Mucosa of rectum (tissue), 2 donors: ENCODE results near the gene SETD2.
A peak's percentile ranks its signal among the peaks of the same experiment; 100 is the strongest.

Experiments
- H3K27ac ChIP-seq, 2 donors: one replicate each; pipeline ENCODE4 v1.7.0; 2013; ENCODE audit warnings: inconsistent platforms in 2 of 2, low read depth in 2 of 2, low read length in 2 of 2
- H3K27me3 ChIP-seq, 2 donors: one replicate each; pipeline ENCODE4 v1.7.0; 2013; ENCODE audit warnings: low read length in 2 of 2; ENCODE audit not compliant: control insufficient read depth in 2 of 2, insufficient read depth in 2 of 2
- H3K36me3 ChIP-seq, 2 donors: one replicate each; pipeline ENCODE4 v1.7.0; 2013; ENCODE audit warnings: low read length in 2 of 2; ENCODE audit not compliant: control insufficient read depth in 2 of 2, insufficient read depth in 2 of 2
- H3K4me1 ChIP-seq, 2 donors: one replicate each; pipeline ENCODE4 v1.7.0; 2013; ENCODE audit warnings: low read length in 2 of 2, mild to moderate bottlenecking in 1 of 2; ENCODE audit not compliant: control insufficient read depth in 2 of 2, insufficient read depth in 2 of 2
- H3K4me3 ChIP-seq, 2 donors: one replicate each; pipeline ENCODE4 v1.7.0; 2013; ENCODE audit warnings: low read length in 2 of 2
- H3K9ac ChIP-seq, 2 donors: one replicate each; pipeline ENCODE4 v1.7.0; 2013; ENCODE audit warnings: low read length in 2 of 2, low read depth in 1 of 2, mild to moderate bottlenecking in 1 of 2
- H3K9me3 ChIP-seq, 2 donors: one replicate each; pipeline ENCODE4 v1.7.0; 2013; ENCODE audit warnings: low read length in 2 of 2; ENCODE audit not compliant: control insufficient read depth in 2 of 2
- donor health status: healthy.
- donor health status: Normal muscosa, but diverticular disease.

SETD2 gene

GRCh38 chr3:47014036-47014435 lies 149.9 kb downstream of the SETD2 start:
- Histone ChIP-seq H3K27me3 (no peaks in the 10 kb centered on the region), H3K4me1 (no peaks in the 10 kb centered on the region), H3K9me3 (no peaks in the 10 kb centered on the region), H3K4me3 (no peak overlapping the region), H3K36me3 (peaks cover 31 to 42% of the 10 kb centered on the region in 2 donors), H3K9ac (no peak overlapping the region), H3K27ac (no peak overlapping the region)

GRCh38 chr3:47013231-47013630 lies 150.7 kb downstream of the SETD2 start:
- Histone ChIP-seq H3K27ac (no peak overlapping the region), H3K27me3 (no peaks in the 10 kb centered on the region), H3K4me3 (no peak overlapping the region), H3K36me3 (peaks cover 24 to 37% of the 10 kb centered on the region in 2 donors), H3K9ac (no peak overlapping the region), H3K9me3 (no peaks in the 10 kb centered on the region), H3K4me1 (no peaks in the 10 kb centered on the region)

- Histone ChIP-seq H3K36me3 (peaks cover 18 to 33% of the 10 kb centered on the region in 2 donors), H3K4me1 (no peaks in the 10 kb centered on the region), H3K9me3 (no peaks in the 10 kb centered on the region), H3K4me3 (no peak overlapping the region), H3K27ac (no peak overlapping the region), H3K9ac (no peak overlapping the region), H3K27me3 (no peaks in the 10 kb centered on the region)
Observed at GRCh38 chr3:47012342-47013230, 151.3 kb downstream of the SETD2 start.

- Histone ChIP-seq H3K9ac (no peak overlapping the region), H3K9me3 (no peaks in the 10 kb centered on the region), H3K36me3 (peaks cover 19 to 29% of the 10 kb centered on the region in 2 donors), H3K27ac (no peak overlapping the region), H3K4me1 (no peaks in the 10 kb centered on the region), H3K27me3 (no peaks in the 10 kb centered on the region), H3K4me3 (no peak overlapping the region)
Observed at GRCh38 chr3:47011371-47011770, 152.5 kb downstream of the SETD2 start.

- Histone ChIP-seq H3K27me3 (no peaks in the 10 kb centered on the region), H3K27ac (no peak overlapping the region)
Observed at GRCh38 chr3:47010910-47011309, 153.0 kb downstream of the SETD2 start.

GRCh38 chr3:47010111-47010712 lies 153.7 kb downstream of the SETD2 start:
- no peak overlapping the region for H3K4me3 ChIP-seq
- H3K4me1 ChIP-seq = no peaks in the 10 kb centered on the region
- H3K9me3 ChIP-seq = no peaks in the 10 kb centered on the region
- peak overlapping the region in 1 of 2 donors; percentile 72 for H3K27ac ChIP-seq
- no peaks in the 10 kb centered on the region for H3K27me3 ChIP-seq
- H3K9ac ChIP-seq = peak overlapping the region in 1 of 2 donors; percentile 75
- peaks cover 25 to 35% of the 10 kb centered on the region in 2 donors for H3K36me3 ChIP-seq

More at GRCh38 chr3:47010910-47011309, 153.0 kb downstream of the SETD2 start:
- peaks cover 20 to 33% of the 10 kb centered on the region in 2 donors for H3K36me3 ChIP-seq
- no peak overlapping the region for H3K4me3 ChIP-seq
- no peaks in the 10 kb centered on the region for H3K9me3 ChIP-seq
- no peak overlapping the region for H3K9ac ChIP-seq
- no peaks in the 10 kb centered on the region for H3K4me1 ChIP-seq

GRCh38 chr3:47009225-47010110 lies 154.4 kb downstream of the SETD2 start:
- Histone ChIP-seq H3K4me1 (no peaks in the 10 kb centered on the region), H3K27me3 (no peaks in the 10 kb centered on the region), H3K9me3 (no peaks in the 10 kb centered on the region), H3K36me3 (peaks cover 32 to 39% of the 10 kb centered on the region in 2 donors), H3K9ac (peak overlapping the region; percentile 60 to 75), H3K27ac (peak overlapping the region; percentile 57 to 72), H3K4me3 (peak overlapping the region; percentile 73 to 74)

GRCh38 chr3:47008851-47009224 lies 155.1 kb downstream of the SETD2 start:
- Histone ChIP-seq H3K4me3 (peak overlapping the region; percentile 38 to 74), H3K27me3 (no peaks in the 10 kb centered on the region), H3K4me1 (no peaks in the 10 kb centered on the region), H3K9me3 (no peaks in the 10 kb centered on the region), H3K36me3 (peaks cover 31 to 39% of the 10 kb centered on the region in 2 donors), H3K9ac (no peak overlapping the region), H3K27ac (no peak overlapping the region)

GRCh38 chr3:47008234-47008796 lies 155.6 kb downstream of the SETD2 start:
- Histone ChIP-seq H3K27ac (no peak overlapping the region), H3K9me3 (no peaks in the 10 kb centered on the region), H3K27me3 (no peaks in the 10 kb centered on the region), H3K4me1 (no peaks in the 10 kb centered on the region), H3K4me3 (peak overlapping the region in 1 of 2 donors; percentile 38), H3K9ac (no peak overlapping the region), H3K36me3 (peaks cover 31 to 41% of the 10 kb centered on the region in 2 donors)
